HepG2 (cell line): Measurements from ENCODE around the gene FRAS1. TPM values are rescaled to one million over a fixed set of nuclear protein-coding genes. Genes with fewer than 3 reads are reported as not detected.
A peak's percentile ranks its signal among the peaks of the same experiment; 100 is the strongest.

Experiments
- ATAC-seq: fragments of 200-7000 bp; cut with Tn5 transposase; 3 replicates; pipeline ENCODE4 v1.9.1; 2020; ENCODE audit warnings: mild to moderate bottlenecking, moderate library complexity
- BruUV-seq: library from RNA; stranded (reverse); fragments of 400-500 nt; replicated peaks from 2 replicates; lab custom pipeline; 2021; lab: Mats Ljungman, UMichigan
- CTCF ChIA-PET: fragments of 300-600 bp; formaldehyde crosslinking; extraction: SDS; loops from one replicate; lab custom pipeline; 2021; ENCODE audit warnings: low total read pairs, inconsistent platforms, low intra/inter-chr PET ratio; lab: Yijun Ruan, JAX
- POLR2A ChIA-PET: fragments of 350-600 bp; sonication (Branson Sonifier 250); formaldehyde crosslinking; loops from one replicate; lab custom pipeline; 2020; ENCODE audit warnings: antibody characterized with exemption, inconsistent platforms; lab: Yijun Ruan, JAX
- DNase-seq: peaks from one replicate; pipeline ENCODE4 v3.0.0-alpha.2; 2015; ENCODE audit warnings: low spot score
- FAIRE-seq: peaks from 3 replicates; lab custom pipeline; 2011; peaks lifted over from hg19 to GRCh38; lab: Jason Lieb, UNC
- H2AFZ ChIP-seq: one replicate; pipeline ENCODE4 v1.6.1; 2011; ENCODE audit warnings: low read length, inconsistent platforms
- H3K27ac ChIP-seq: fragments of 300-600 bp; 3 replicates; pipeline ENCODE4 v1.8.0; 2011; ENCODE audit warnings: mixed run types, mild to moderate bottlenecking, mixed read lengths, low read length, inconsistent platforms; ENCODE audit not compliant: insufficient read depth; ENCODE audit errors: extremely low read length
- H3K27me3 ChIP-seq, 2 experiments: fragments of 200-600 bp in 1 of 2; 2 replicates in 1 of 2; 3 replicates in 1 of 2; pipeline versions ENCODE4 v1.6.0 to v1.8.0; 2011; ENCODE audit warnings: low read length in 2 of 2, mild to moderate bottlenecking in 2 of 2, moderate library complexity in 2 of 2, inconsistent platforms in 1 of 2; ENCODE audit not compliant: insufficient read depth in 2 of 2, control insufficient read depth in 1 of 2
- H3K36me3 ChIP-seq, 2 experiments: fragments of 200-600 bp in 1 of 2; replicated peaks in 1 of 2; 2 replicates in 1 of 2; 3 replicates in 1 of 2; pipeline versions ENCODE4 v1.5.1 to v1.8.0; 2011; ENCODE audit warnings: low read length in 2 of 2, inconsistent platforms in 1 of 2; ENCODE audit not compliant: insufficient read depth in 2 of 2, control insufficient read depth in 1 of 2
- H3K4me1 ChIP-seq: 2 replicates; pipeline ENCODE4 v1.5.1; 2012; ENCODE audit warnings: low read length, inconsistent platforms; ENCODE audit not compliant: insufficient read depth
- H3K4me2 ChIP-seq: 2 replicates; pipeline ENCODE4 v1.6.0; 2011; ENCODE audit warnings: low read depth, low read length, inconsistent platforms
- H3K4me3 ChIP-seq, 3 experiments: fragments of 200-600 bp in 1 of 3; sonication (generic), shearing (Covaris generic) in 1 of 3; replicated peaks in 1 of 3; 2 replicates each; pipeline ENCODE4 v1.5.1; 2011 to 2016; ENCODE audit warnings: low read length in 3 of 3, inconsistent platforms in 2 of 3, low read depth in 2 of 3, mild to moderate bottlenecking in 2 of 3, control low read depth in 1 of 3, mixed read lengths in 1 of 3; ENCODE audit not compliant: insufficient read depth in 1 of 3
- H3K79me2 ChIP-seq: one replicate; pipeline ENCODE4 v1.6.1; 2011; ENCODE audit warnings: low read length, inconsistent platforms; ENCODE audit not compliant: insufficient read depth
- H3K9ac ChIP-seq: 2 replicates; pipeline ENCODE4 v1.6.0; 2011; ENCODE audit warnings: mild to moderate bottlenecking, low read depth, low read length, inconsistent platforms; ENCODE audit not compliant: insufficient read depth
- H3K9me3 ChIP-seq: 2 replicates; pipeline ENCODE4 v1.5.1; 2012; ENCODE audit warnings: mild to moderate bottlenecking, low read length
- H4K20me1 ChIP-seq: 2 replicates; pipeline ENCODE4 v1.6.0; 2011; ENCODE audit warnings: inconsistent platforms, mild to moderate bottlenecking, low read length, moderate library complexity; ENCODE audit not compliant: insufficient read depth
- ARID5B ChIP-seq: IDR thresholded peaks from 2 replicates; pipeline ENCODE4 v1.4.0; 2020; ENCODE audit warnings: mild to moderate bottlenecking, missing genetic modification reagents
- FOSL2 ChIP-seq: sonication (generic); formaldehyde crosslinking; IDR thresholded peaks from 2 replicates; pipeline ENCODE4 v1.4.0; 2020; ENCODE audit warnings: missing genetic modification reagents
- JUND ChIP-seq: sonication (generic); formaldehyde crosslinking; IDR thresholded peaks from 2 replicates; pipeline ENCODE4 v1.8.0; 2022; ENCODE audit warnings: mild to moderate bottlenecking, missing genetic modification reagents
- MEIS1 ChIP-seq: sonication (generic); formaldehyde crosslinking; IDR thresholded peaks from 2 replicates; pipeline ENCODE4 v1.9.0; 2021; ENCODE audit warnings: mild to moderate bottlenecking, missing genetic modification reagents, moderate library complexity, borderline replicate concordance
- MXI1 ChIP-seq: IDR thresholded peaks from 3 replicates; pipeline ENCODE4 v1.6.1; 2012; ENCODE audit warnings: low read depth, low read length, inconsistent platforms, borderline replicate concordance
- POLR2AphosphoS5 ChIP-seq: IDR thresholded peaks from 2 replicates; pipeline ENCODE4 v1.6.1; 2012; ENCODE audit warnings: low read depth, low read length
- PPARG ChIP-seq: conservative IDR thresholded peaks from 2 replicates; pipeline ENCODE4 v1.6.1; 2016; ENCODE audit warnings: missing biosample characterization, missing genetic modification reagents
- PRDM15 ChIP-seq: sonication (generic); formaldehyde crosslinking; IDR thresholded peaks from 2 replicates; pipeline ENCODE4 v1.4.0; 2020; ENCODE audit warnings: missing genetic modification reagents
- SOX5 ChIP-seq: IDR thresholded peaks from 2 replicates; pipeline ENCODE4 v1.6.1; 2016; ENCODE audit warnings: borderline replicate concordance
- TAF1 ChIP-seq: sonication (generic); formaldehyde crosslinking; IDR thresholded peaks from 2 replicates; pipeline ENCODE4 v1.4.0; 2020; ENCODE audit warnings: missing genetic modification reagents
- THYN1 ChIP-seq: sonication (generic); formaldehyde crosslinking; IDR thresholded peaks from 2 replicates; pipeline ENCODE4 v1.8.1; 2023; ENCODE audit warnings: low read depth, mild to moderate bottlenecking, moderate library complexity, missing genetic modification reagents, borderline replicate concordance
- ZMYM2 ChIP-seq: sonication (generic); formaldehyde crosslinking; IDR thresholded peaks from 2 replicates; pipeline ENCODE4 v1.8.0; 2022; ENCODE audit warnings: mild to moderate bottlenecking, missing genetic modification reagents
- ZNF562 ChIP-seq: sonication (generic); formaldehyde crosslinking; IDR thresholded peaks from 2 replicates; pipeline ENCODE4 v1.8.0; 2022; ENCODE audit warnings: missing genetic modification reagents, borderline replicate concordance
- ZNF674 ChIP-seq: sonication (generic); formaldehyde crosslinking; IDR thresholded peaks from 2 replicates; pipeline ENCODE4 v1.5.0; 2020; ENCODE audit warnings: low read depth, mild to moderate bottlenecking, missing genetic modification reagents
- ZNF780A ChIP-seq: sonication (generic); formaldehyde crosslinking; IDR thresholded peaks from 2 replicates; pipeline ENCODE4 v1.8.0; 2022; ENCODE audit warnings: mild to moderate bottlenecking, missing genetic modification reagents, moderate library complexity
- WGBS: methylation state at CpG from one replicate; pipeline ENCODE4 v1.1.6; 2017; ENCODE audit warnings: low lambda C conversion rate; 5-methylcytosine and 5-hydroxymethylcytosine counted together
- in situ Hi-C: cut with HindIII; loops from 2 replicates; pipeline ENCODE4 v1.10.0; 2017; ENCODE audit warnings: low pct_unique_long_range_greater_than_20kb; ENCODE audit not compliant: extremely low pct_ligation_motif_present
- intact Hi-C: fragments of 100-400 bp; cut with micrococcal nuclease; formaldehyde crosslinking; loops from one replicate; pipeline ENCODE4 v1.10.0; 2022; ENCODE audit not compliant: unreplicated experiment
- polyA plus RNA-seq, 8 experiments: library from polyadenylated mRNA; depleted of rRNA in 3 of 8; stranded (reverse) in 7 of 8; unstranded in 1 of 8; fragments of >200 nt; fragmentation: Illumina TruSeq in 4 of 8; extraction: Trizol in 4 of 8; gene quantifications; 2 replicates each; pipeline versions ENCODE4 v1.2.1 to v1.2.3, GENCODE V29; 2011 to 2016; ENCODE audit warnings: low read depth in 4 of 8, missing spikeins in 1 of 8, mixed read lengths in 1 of 8; ENCODE audit not compliant: insufficient read depth in 1 of 8
- total RNA-seq, 5 experiments: library from RNA; depleted of rRNA; stranded (reverse); fragments of >200 nt; fragmentation: Illumina TruSeq; extraction: Trizol; gene quantifications; 2 replicates each; pipeline ENCODE4 v1.2.3, GENCODE V29; 2016; ENCODE audit warnings: low read depth in 1 of 5

Gene FRAS1
- total and polyA plus RNA-seq, 2 of the 13 experiments (the other 11 are each of a cell fraction or from before 2014, with no cell fraction given) = 22.5 to 31.6 TPM

- no peak for TF ChIP-seq MXI1
- TF ChIP-seq SOX5 (CRISPR knock-in tag) = no peak
- TF ChIP-seq TAF1 (CRISPR knock-in tag) = no peak
- no peak for TF ChIP-seq ZNF562
- no peak for TF ChIP-seq ZNF674 (CRISPR knock-in tag)
- no peak for TF ChIP-seq POLR2AphosphoS5
- TF ChIP-seq, all 625 proteins: peak for 0
Observed at GRCh38 chr4:78145622-78146021, 88.5 kb downstream of the FRAS1 start (continued).

- H4K20me1 ChIP-seq = no peaks in the 10 kb centered on the region
- peaks cover 79% of the 10 kb centered on the region for H3K79me2 ChIP-seq
- FAIRE-seq (no peak), DNase-seq (no peak), ATAC-seq (peak; percentile 69)
- H3K4me1 ChIP-seq = peaks cover 84% of the 10 kb centered on the region
- 36% methylated on average over 7 of the region's 7 CpGs for WGBS
- BruUV-seq = no TSS peak
- in situ Hi-C loops = no loop called here
- peak overlapping the region; percentile 79 for H3K27ac ChIP-seq
- H3K4me2 ChIP-seq = peak overlapping the region; percentile 65
- peak overlapping the region; percentile 25 to 39 (median 36); a peak in 5 of 6 replicates for H3K4me3 ChIP-seq
- H3K9me3 ChIP-seq = no peaks in the 10 kb centered on the region
- H3K9ac ChIP-seq = peak overlapping the region; percentile 60
- intact Hi-C loops = loop anchor here (2.0 kb wide), 2 partner anchors 13 to 17 kb away; no protein-coding TSS in a partner anchor
- peaks cover 0 to 1% of the 10 kb centered on the region in 2 experiments; a peak in 1 of 5 replicates for H3K36me3 ChIP-seq
- CTCF ChIA-PET = no interaction called here
- H3K27me3 ChIP-seq = no peaks in the 10 kb centered on the region
- no peak overlapping the region for H2AFZ ChIP-seq
- POLR2A ChIA-PET = interaction anchor here (1.3 to 2.4 kb wide), 5 partner anchors 11 to 91 kb away, joined by 3 to 12 read pairs (median 7); no protein-coding TSS in a partner anchor
- TF ChIP-seq MEIS1 (no peak), PRDM15 (CRISPR knock-in tag) (no peak), PPARG (CRISPR knock-in tag) (no peak), ZMYM2 (CRISPR knock-in tag) (no peak), THYN1 (CRISPR knock-in tag) (no peak), JUND (0 out of 2 replicates have a peak, but pooled peaks have one; percentile 16), ARID5B (CRISPR knock-in tag) (no peak), FOSL2 (CRISPR knock-in tag) (0 out of 2 replicates have a peak, but pooled peaks have one; percentile 6), ZNF780A (0 out of 2 replicates have a peak, but pooled peaks have one; percentile 35)
Observed at GRCh38 chr4:78149751-78150542, 92.8 kb downstream of the FRAS1 start.
